Activated CD8-positive, alpha-beta T cell treated with anti-CD3 and anti-CD28 coated beads for 36 hours (primary cell): ENCODE results near the gene DNAH3. TPM values are rescaled to one million over a fixed set of nuclear protein-coding genes. Genes with fewer than 3 reads are reported as not detected.

Experiments used
- ATAC-seq: fragments of 200-7000 bp; cut with Tn5 transposase; one replicate; pipeline ENCODE4 v1.10.0; 2021; ENCODE audit warnings: mild to moderate bottlenecking, moderate library complexity
- CTCF ChIA-PET: fragments of 350-600 bp; sonication (Branson Sonifier 250); formaldehyde crosslinking; loops from one replicate; lab custom pipeline; 2021; ENCODE audit warnings: antibody characterized with exemption; lab: Charles Lee
- POLR2A ChIA-PET: fragments of 350-600 bp; sonication (Branson Sonifier 250); formaldehyde crosslinking; loops from one replicate; lab custom pipeline; 2021; ENCODE audit warnings: antibody characterized with exemption; lab: Charles Lee
- DNase-seq: peaks from one replicate; pipeline ENCODE4 v3.0.0-alpha.2; 2020
- H3K27ac Mint-ChIP-seq: one replicate; pipeline ENCODE4 v1.8.0; 2021; ENCODE audit warnings: mild to moderate bottlenecking, mixed read lengths
- H3K27me3 Mint-ChIP-seq: one replicate; pipeline ENCODE4 v1.8.0; 2021; ENCODE audit warnings: mixed read lengths
- H3K36me3 Mint-ChIP-seq: one replicate; pipeline ENCODE4 v1.8.0; 2021; ENCODE audit warnings: low read depth, mixed read lengths
- H3K4me1 Mint-ChIP-seq: one replicate; pipeline ENCODE4 v1.8.0; 2021; ENCODE audit warnings: low read depth, mixed read lengths
- H3K4me3 Mint-ChIP-seq: one replicate; pipeline ENCODE4 v1.8.0; 2021; ENCODE audit warnings: mild to moderate bottlenecking, moderate library complexity, mixed read lengths
- H3K9me3 Mint-ChIP-seq: one replicate; pipeline ENCODE4 v1.8.0; 2021; ENCODE audit warnings: mixed read lengths
- CTCF ChIP-seq: fragments of 200-600 bp; IDR thresholded peaks from one replicate; pipeline ENCODE4 v1.8.0; 2022; ENCODE audit warnings: antibody characterized with exemption, mild to moderate bottlenecking
- intact Hi-C: fragments of 100-400 bp; cut with micrococcal nuclease; formaldehyde crosslinking; loops from one replicate; pipeline ENCODE4 v1.10.0; 2022
- total RNA-seq, 2 experiments: library from RNA; stranded (reverse); gene quantifications; one replicate each; pipeline ENCODE4 v1.2.3, GENCODE V29; 2021

Gene DNAH3
- total RNA-seq, 2 experiments from 2014 or later, result 0.02 TPM; not detected in 1

- intact Hi-C loops, result no loop called here
- DNase-seq, result no peak
- Mint-ChIP-seq H3K9me3 (no peaks in the 10 kb centered on the region), H3K4me3 (no peak overlapping the region), H3K27ac (no peak overlapping the region), H3K36me3 (peaks cover 16% of the 10 kb centered on the region), H3K27me3 (no peaks in the 10 kb centered on the region), H3K4me1 (peaks cover 39% of the 10 kb centered on the region)
- ChIA-PET CTCF (interaction anchor here (0.9 to 2.3 kb wide), 3 partner anchors 9 to 34 kb away, joined by 3 to 9 read pairs (median 8); no protein-coding TSS in a partner anchor), POLR2A (interaction anchor here (0.7 to 1.2 kb wide), 3 partner anchors 17 to 150 kb away, joined by 3 to 5 read pairs (median 4); partner anchors contain the start of genes DCUN1D3 and LYRM1)
- no peak for ATAC-seq
- no peak for TF ChIP-seq CTCF
These were observed 266.9 kb downstream of the DNAH3 start for GRCh38 chr16:20883554-20884239.

Other genes with a start within 250 kb of the DNAH3 start
- gene LDAF1, start 7.8 kb upstream of the DNAH3 start, total RNA-seq, result 10 to 100 TPM; 10.3 to 12.6 TPM
- gene ZP2, start 60.7 kb upstream of the DNAH3 start, total RNA-seq, result not detected
- gene ANKS4B, start 82.9 kb upstream of the DNAH3 start, total RNA-seq, result not detected
- gene CRYM, start 127.4 kb upstream of the DNAH3 start, total RNA-seq, result not detected